K562 (cell line): ENCODE results near the gene PLEKHO2. TPM values are rescaled to one million over a fixed set of nuclear protein-coding genes. Genes with fewer than 3 reads are reported as not detected.

Source experiments
- E2F6 ChIP-seq, 2 experiments: IDR thresholded peaks; 2 replicates each; pipeline ENCODE4 v1.6.1; 2011; ENCODE audit warnings: borderline replicate concordance in 1 of 2, control low read depth in 1 of 2, low read depth in 1 of 2, low read length in 1 of 2, mild to moderate bottlenecking in 1 of 2, mixed read lengths in 1 of 2, moderate library complexity in 1 of 2; ENCODE audit not compliant: insufficient read depth in 1 of 2, insufficient read length in 1 of 2, poor library complexity in 1 of 2, severe bottlenecking in 1 of 2; ENCODE audit errors: extremely low read depth in 1 of 2
- IRF1 ChIP-seq: sonication (generic); formaldehyde crosslinking; IDR thresholded peaks from 2 replicates; pipeline ENCODE4 v1.8.0; 2022; ENCODE audit warnings: missing genetic modification reagents, mild to moderate bottlenecking, borderline replicate concordance
- PCBP2 ChIP-seq: fragments of 200-400 bp; formaldehyde crosslinking; IDR thresholded peaks from 2 replicates; pipeline ENCODE4 v1.6.1; 2018; ENCODE audit warnings: low read length, low read depth, mild to moderate bottlenecking, moderate library complexity; ENCODE audit not compliant: poor library complexity, severe bottlenecking
- POLR2B ChIP-seq: fragments of 450-650 bp; IDR thresholded peaks from 2 replicates; pipeline ENCODE4 v1.6.1; 2018; ENCODE audit warnings: low read depth; ENCODE audit not compliant: partially characterized antibody
- RERE ChIP-seq: sonication (generic); formaldehyde crosslinking; IDR thresholded peaks from 2 replicates; pipeline ENCODE4 v1.8.0; 2023; ENCODE audit warnings: missing genetic modification reagents, mild to moderate bottlenecking, borderline replicate concordance
- SRSF3 ChIP-seq: fragments of 200-400 bp; formaldehyde crosslinking; IDR thresholded peaks from 2 replicates; pipeline ENCODE4 v1.6.1; 2016; ENCODE audit warnings: mild to moderate bottlenecking, low read length, moderate library complexity; ENCODE audit not compliant: insufficient read depth
- TFAP4 ChIP-seq: sonication (generic); formaldehyde crosslinking; IDR thresholded peaks from 2 replicates; pipeline ENCODE4 v1.8.0; 2022; ENCODE audit warnings: missing genetic modification reagents, mild to moderate bottlenecking, moderate library complexity, borderline replicate concordance
- YY1 ChIP-seq, 3 experiments: IDR thresholded peaks; 2 replicates each; pipeline ENCODE4 v1.6.1; 2011; ENCODE audit warnings: low read length in 2 of 3, mild to moderate bottlenecking in 2 of 3, moderate library complexity in 2 of 3, borderline replicate concordance in 1 of 3, control low read depth in 1 of 3, low read depth in 1 of 3; ENCODE audit not compliant: insufficient read depth in 3 of 3, insufficient replicate concordance in 2 of 3, control insufficient read depth in 1 of 3, insufficient read length in 1 of 3; ENCODE audit errors: extremely low read depth in 1 of 3
- ZNF146 ChIP-seq: IDR thresholded peaks from one replicate; pipeline ENCODE4 v1.6.1; 2018; ENCODE audit warnings: missing compliant biosample characterization; ENCODE audit not compliant: unreplicated experiment
- ZNF449 ChIP-seq: fragments of 250-450 bp; sonication (Bioruptor Pico); IDR thresholded peaks from 2 replicates; pipeline ENCODE4 v1.8.0; 2022; ENCODE audit warnings: moderate library complexity, mild to moderate bottlenecking, inconsistent platforms
- ZNF512 ChIP-seq: IDR thresholded peaks from 2 replicates; pipeline ENCODE4 v1.6.1; 2016; ENCODE audit warnings: missing genetic modification characterization, missing compliant biosample characterization
- ZNF57 ChIP-seq: fragments of 450-650 bp; formaldehyde crosslinking; IDR thresholded peaks from 2 replicates; pipeline ENCODE4 v1.4.0; 2020; ENCODE audit warnings: mild to moderate bottlenecking, moderate library complexity
- polyA plus RNA-seq, 8 experiments: library from polyadenylated mRNA; depleted of rRNA in 4 of 8; stranded (reverse) in 5 of 8; unstranded in 3 of 8; fragments of >200 nt; fragmentation: Nextera tagmentation in 2 of 8; fragmentation: Illumina TruSeq in 1 of 8; extraction: Ambion mirVana in 2 of 8; extraction: Trizol in 1 of 8; gene quantifications; 2 replicates each; pipeline versions ENCODE4 v1.2.1 to v1.2.3, GENCODE V29; 2011 to 2014; ENCODE audit warnings: inconsistent platforms in 1 of 8, missing spikeins in 1 of 8
- total RNA-seq, 7 experiments: library from RNA; depleted of rRNA in 6 of 7; stranded (reverse); fragments of >200 nt in 6 of 7; fragmentation: Illumina TruSeq in 2 of 7; extraction: Trizol in 2 of 7; gene quantifications; 2 replicates each; pipeline versions ENCODE4 v1.2.1 to v1.2.3, GENCODE V29; 2011 to 2021; ENCODE audit warnings: low replicate concordance in 1 of 7

PLEKHO2 gene
- total and polyA plus RNA-seq, 9 of the 15 experiments (the other 6 are each of a cell fraction or from before 2014, with no cell fraction given): 0.24 to 8.8 (median 5.5) TPM

- no peak for TF ChIP-seq ZNF449 (CRISPR knock-in tag)
- TF ChIP-seq YY1 (IDR thresholded peaks at IDR 0.05; ENCODE audit: borderline replicate concordance in 1 of 3, control insufficient read depth in 1 of 3, extremely low read depth in 1 of 3, insufficient read depth in 3 of 3, insufficient read length in 1 of 3, insufficient replicate concordance in 2 of 3, low read depth in 1 of 3, low read length in 2 of 3): peak in 1 of 3 experiments; percentile 46
- TF ChIP-seq E2F6 (IDR thresholded peaks at IDR 0.05; ENCODE audit: borderline replicate concordance in 1 of 2, extremely low read depth in 1 of 2, insufficient read depth in 1 of 2, insufficient read length in 1 of 2, low read depth in 1 of 2, low read length in 1 of 2, poor library complexity in 1 of 2, severe bottlenecking in 1 of 2): peak in 1 of 2 experiments; percentile 77
- TF ChIP-seq ZNF512: no peak
- TF ChIP-seq ZNF146 (CRISPR knock-in tag): no peak
- TF ChIP-seq PCBP2: no peak
- TF ChIP-seq TFAP4: peak; percentile 47; the same call in 1 of the 2 replicates
- no peak for TF ChIP-seq ZNF57
- TF ChIP-seq POLR2B: peak; percentile 24
- TF ChIP-seq SRSF3: no peak
- no peak for TF ChIP-seq RERE (CRISPR knock-in tag)
- TF ChIP-seq IRF1: no peak
Observed at GRCh38 chr15:64841344-64842095, at the start of gene PLEKHO2 (continued).
